ENCODE data around the gene FHIT.

GRCh38 chr3:60277361-60277800 is 973.9 kb downstream of the FHIT start:
- no peak for TF ChIP-seq POLR2A (IDR thresholded peaks at IDR 0.05; ENCODE audit: low read depth)
- TF ChIP-seq POLR2AphosphoS5 (IDR thresholded peaks at IDR 0.05), result no peak

All from esophagus muscularis mucosa (tissue), 2 donors.